GM19351 (cell line): ENCODE data around the gene IP6K3.

Experiments
- ATAC-seq: cut with Tn5 transposase; IDR thresholded peaks from one replicate; pipeline ENCODE4 v1.9.1; 2021; ENCODE audit warnings: mild to moderate bottlenecking, moderate library complexity; ENCODE audit not compliant: unreplicated experiment

IP6K3 gene

DNA sequence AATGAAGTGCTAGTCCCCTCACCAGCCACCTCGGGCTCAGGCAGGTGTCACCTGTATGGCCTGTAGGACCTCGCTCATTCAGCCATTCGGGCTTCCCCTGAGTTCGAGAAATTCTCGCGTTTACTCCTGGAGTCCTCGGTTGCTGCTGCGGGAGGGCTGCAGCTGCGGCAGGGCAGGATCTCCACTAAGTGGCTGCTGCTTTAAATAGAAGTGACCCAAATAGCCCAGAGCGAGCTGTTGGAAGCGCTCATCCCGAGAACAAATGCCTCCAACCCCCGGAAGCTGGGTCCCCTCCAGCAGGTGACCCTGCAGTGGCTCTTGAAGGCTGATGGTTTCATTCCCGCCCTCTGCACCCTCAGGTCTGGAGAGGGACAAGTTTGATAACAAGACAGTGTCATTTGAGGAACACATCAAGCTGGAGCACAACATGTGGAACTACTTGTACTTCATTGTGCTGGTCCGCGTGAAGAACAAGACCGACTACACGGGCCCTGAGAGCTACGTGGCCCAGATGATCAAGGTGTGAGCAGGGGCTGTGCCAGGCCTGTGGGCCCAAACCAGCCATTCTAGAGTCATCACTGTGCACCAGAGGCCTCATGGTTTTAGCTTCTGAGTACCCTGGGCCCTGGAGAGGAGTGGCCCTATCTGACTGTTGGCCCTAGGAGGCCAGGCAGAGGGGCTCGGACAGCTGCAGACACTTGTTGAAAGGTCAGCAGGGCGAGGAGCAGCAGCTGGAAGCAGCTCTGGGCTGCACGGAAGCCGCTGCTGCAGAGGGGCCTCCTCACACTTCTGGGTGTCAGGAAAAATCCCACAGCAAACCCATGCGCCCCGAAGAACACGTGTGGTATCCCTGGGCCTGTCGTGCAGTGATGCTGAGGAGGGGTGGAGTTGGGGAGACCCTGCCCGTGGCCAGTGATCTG is 53.3 kb downstream of the IP6K3 start:
- ATAC-seq = no peak

DNA sequence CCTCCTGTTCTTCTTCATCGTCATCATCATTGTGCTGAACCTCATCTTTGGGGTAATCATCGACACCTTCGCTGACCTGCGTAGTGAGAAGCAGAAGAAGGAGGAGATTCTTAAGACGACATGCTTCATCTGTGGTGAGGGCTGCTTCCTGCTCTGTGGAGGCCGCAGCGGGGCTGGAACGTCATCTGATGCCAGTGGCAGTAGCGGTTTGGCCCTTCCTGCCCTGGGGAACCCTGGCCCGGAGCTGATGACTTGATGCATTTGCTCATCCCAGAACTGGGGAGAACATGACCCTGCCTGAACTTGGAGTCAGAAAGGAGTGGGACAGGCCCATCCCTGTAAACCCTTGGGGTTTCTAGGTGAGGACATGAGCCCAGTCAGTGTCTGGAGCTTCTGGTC is 53.9 kb downstream of the IP6K3 start:
- ATAC-seq = no peak

DNA sequence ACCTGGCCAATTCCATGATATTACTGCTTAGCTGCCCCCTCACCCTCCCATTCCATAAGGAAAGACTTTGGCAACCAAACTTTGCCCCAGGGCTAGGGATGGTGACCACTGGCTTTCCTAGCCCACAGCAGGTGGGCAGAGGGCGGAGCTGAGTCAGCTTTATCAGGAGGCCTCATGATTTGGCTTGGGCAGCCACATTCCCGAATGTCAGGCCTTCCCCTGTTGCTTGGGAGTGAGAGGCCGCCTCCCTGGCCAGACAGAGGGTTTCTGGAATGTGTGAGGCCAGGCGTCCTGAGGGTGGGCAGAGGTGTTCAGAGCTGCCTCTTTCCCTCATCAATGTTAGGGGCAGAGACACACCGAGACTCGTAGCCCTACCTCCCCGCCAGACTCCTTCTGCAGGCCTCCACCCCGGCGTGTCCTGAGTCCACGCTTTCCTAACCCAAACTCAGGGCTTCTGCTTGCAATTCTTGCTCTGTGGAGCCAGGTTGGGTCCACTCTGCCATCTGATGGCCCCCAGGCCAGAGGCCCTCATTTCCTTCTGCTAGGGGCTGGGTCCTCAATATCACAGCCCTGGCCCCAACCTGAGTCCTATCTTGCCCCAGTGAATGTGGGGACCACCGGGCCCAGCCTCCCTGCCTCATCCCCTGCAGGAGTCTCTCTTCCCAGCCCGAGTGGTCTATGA is 54.5 kb downstream of the IP6K3 start:
- no peak for ATAC-seq

DNA sequence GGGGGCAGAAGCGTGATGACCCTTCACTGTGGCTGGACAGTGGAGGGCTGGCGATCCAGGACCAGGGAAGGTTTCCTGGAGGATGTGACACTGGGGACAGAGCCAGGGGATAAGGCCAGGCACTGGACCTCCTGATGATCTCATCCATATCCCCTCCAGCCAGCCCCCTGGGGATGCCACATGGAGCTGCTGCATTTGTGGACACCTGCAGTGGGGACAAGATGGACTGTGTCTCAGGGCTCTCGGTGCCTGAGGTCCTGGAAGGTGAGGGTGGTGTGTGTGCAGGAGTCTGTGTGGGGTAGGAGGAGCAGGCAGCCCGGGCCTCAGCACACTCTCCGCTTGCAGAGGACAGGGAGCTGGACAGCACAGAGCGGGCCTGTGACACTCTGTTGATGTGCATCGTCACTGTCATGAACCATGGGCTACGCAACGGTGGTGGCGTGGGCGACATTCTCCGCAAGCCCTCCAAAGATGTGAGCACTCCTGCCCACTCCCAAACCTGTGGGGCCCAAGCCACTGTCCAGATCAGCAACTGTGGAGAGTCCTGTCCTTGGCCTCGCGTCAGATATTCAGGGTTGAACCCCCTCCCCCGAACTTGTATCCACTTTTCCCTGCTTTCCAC is 55.1 kb downstream of the IP6K3 start:
- no peak for ATAC-seq

DNA sequence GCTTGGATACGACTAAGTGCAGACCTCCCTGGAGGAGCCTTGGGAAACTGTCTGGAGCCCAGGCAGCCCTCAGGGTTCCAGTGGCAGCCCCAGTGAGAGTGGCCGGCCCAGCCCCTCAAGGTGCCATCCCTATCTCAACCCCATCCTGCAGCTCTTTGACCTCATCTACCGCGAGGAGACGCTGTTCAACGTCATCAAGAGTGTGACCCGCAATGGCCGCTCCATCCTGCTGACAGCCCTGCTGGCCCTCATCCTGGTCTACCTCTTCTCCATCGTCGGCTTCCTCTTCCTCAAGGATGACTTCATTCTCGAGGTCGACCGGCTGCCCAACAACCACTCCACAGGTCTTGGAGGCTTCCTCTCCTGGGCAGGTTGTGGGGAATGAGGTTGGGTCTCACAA is 55.9 kb downstream of the IP6K3 start:
- ATAC-seq = no peak

DNA sequence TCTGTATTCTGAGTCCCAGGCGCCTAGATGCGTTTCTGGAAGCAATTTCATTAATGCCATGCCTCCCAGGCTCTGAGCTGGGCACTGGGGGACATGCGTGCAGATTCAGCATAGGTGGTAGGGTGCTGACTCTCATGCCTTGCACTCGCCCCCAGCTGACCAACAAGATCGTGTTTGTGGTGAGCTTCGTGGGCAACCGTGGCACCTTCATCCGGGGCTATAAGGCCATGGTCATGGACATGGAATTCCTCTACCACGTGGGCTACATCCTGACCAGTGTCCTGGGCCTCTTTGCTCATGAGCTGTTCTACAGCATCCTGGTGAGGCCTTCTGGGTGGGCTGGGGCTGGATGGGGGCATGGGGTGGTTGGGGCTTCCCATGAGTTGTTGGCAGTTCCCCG is 56.8 kb downstream of the IP6K3 start:
- no peak for ATAC-seq

DNA sequence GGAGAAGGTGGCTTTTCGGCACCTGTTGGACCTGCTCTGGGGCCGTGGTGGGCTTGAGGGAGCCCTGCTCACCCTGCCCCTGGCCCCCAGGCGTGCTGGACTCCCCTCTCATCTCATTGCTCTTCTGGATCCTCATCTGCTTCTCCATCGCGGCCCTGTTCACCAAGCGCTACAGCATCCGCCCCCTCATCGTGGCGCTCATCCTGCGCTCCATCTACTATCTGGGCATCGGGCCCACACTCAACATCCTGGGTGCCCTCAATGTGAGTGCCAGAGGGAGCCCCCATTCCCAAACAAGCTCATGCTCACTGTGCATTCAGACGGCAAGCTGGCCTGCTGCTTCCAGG is 57.6 kb downstream of the IP6K3 start:
- ATAC-seq = no peak

DNA sequence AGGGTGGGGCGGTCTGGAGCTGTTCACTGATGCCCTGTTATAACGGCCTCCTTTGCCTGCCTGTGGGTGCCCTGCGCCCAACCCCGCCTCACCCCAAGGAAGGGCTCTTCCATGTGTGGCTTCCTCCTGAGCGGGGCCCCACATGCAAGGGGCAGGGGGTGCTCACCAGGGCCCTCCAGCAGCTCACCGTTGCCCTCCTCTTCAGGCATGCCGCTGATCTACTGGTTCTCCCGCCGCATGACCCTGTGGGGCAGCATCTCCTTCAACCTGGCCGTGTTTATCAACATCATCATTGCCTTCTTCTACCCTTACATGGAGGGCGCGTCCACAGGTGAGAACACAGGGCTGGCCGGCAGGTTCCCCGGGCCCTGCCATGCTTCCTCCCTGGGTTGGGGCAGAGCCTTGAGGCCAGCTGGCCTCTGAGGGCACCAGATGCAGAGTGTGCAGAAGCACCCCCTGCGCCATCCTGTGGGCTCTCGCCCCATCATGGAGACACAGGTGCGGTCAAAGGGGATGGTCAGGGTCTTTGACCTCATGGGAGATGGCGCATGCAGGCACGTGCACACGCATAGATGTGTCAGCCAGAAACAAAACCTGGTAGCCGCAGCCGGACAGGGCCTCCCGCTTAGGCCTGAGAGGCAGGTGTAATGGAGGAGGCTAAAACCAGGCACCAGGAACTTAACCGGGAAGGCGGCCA is 58.1 kb downstream of the IP6K3 start:
- ATAC-seq = no peak

DNA sequence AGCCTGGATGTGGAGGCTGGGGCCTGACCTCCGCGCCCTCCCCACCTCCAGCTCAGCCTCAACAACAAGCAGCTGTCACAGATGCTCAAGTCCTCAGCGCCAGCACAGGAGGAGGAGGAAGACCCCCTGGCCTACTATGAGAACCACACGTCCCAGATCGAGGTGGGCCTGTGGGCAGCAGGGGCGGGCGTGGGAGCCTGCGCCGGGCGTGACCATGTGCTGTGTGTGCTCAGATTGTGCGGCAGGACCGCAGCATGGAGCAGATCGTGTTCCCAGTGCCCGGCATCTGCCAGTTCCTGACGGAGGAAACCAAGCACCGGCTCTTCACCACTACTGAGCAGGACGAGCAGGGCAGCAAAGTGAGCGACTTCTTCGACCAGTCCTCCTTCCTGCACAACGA is 58.7 kb downstream of the IP6K3 start:
- ATAC-seq = no peak

DNA sequence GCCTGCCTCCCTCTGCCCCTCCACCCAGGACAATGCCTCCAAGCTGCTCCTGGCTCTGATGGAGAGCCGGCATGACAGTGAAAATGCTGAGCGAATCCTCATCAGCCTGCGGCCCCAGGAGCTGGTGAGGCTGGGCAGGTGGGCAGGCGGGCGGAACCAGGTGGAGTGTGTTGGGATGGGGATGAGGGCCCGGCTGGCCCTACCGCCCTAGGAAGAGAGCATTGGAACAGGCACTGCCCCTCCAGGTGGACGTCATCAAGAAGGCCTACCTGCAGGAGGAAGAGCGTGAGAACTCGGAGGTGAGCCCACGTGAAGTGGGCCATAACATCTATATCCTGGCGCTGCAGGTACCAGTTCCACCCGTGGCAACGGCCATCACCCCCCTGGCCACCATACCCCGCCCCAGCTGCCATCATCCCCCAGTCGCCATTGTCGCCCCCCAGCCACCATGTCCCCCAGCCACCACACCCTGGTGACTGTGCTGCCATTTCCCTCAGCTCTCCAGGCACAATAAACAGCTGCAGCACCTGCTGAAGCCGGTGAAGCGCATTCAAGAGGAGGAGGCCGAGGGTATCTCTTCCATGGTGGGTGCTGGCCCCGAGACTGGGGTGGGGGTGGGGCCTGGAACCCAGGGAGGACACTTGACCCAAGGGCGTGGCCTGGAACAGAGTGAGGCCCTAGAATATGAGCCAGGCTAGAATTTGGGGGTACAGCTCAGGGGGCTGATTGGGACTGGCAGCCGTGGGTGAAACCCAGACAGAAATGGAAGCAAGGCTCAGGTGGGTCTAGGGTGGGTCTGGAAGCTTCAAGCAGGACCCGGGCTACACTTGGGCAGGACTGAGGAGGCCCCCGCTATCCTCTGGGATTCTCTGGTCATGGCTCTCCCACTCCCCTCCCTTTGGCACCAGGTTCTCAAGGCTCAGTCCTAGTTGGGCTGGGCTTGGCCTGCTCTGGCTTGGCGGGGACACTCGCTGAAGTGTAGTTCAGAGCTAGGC is 59.4 kb downstream of the IP6K3 start:
- ATAC-seq = no peak

DNA sequence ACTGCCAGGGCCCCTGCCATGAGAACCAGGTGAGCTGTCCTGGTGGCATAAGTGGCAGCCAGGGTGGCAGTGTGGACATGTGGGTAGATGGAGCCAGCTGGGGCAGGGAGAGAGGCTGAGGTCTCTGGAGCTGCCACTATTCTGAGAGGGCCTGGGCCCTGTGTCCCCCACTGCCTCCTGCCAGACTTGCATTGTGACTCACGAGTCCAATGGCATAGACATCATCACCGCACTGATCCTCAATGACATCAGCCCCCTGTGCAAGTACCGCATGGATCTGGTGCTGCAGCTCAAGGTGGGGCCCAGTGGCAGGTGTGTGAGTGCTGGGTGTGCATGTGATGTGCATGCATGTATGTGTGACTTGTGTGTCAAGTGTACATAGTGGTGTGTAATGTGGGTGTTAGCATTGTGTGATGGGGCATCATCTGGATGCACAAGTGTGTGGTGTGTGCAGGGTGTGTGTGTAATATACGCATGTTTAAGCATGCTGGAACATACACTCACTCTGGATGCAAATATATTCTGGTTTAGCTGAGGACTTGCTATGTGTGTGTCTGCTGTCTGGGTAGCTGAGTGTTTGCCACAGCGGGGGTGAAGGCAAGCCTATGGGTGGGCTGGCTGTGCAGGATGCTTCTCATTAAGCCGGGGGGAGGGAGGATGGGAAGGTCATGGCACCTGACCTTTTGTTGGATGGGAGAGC is 60.3 kb downstream of the IP6K3 start:
- no peak for ATAC-seq

DNA sequence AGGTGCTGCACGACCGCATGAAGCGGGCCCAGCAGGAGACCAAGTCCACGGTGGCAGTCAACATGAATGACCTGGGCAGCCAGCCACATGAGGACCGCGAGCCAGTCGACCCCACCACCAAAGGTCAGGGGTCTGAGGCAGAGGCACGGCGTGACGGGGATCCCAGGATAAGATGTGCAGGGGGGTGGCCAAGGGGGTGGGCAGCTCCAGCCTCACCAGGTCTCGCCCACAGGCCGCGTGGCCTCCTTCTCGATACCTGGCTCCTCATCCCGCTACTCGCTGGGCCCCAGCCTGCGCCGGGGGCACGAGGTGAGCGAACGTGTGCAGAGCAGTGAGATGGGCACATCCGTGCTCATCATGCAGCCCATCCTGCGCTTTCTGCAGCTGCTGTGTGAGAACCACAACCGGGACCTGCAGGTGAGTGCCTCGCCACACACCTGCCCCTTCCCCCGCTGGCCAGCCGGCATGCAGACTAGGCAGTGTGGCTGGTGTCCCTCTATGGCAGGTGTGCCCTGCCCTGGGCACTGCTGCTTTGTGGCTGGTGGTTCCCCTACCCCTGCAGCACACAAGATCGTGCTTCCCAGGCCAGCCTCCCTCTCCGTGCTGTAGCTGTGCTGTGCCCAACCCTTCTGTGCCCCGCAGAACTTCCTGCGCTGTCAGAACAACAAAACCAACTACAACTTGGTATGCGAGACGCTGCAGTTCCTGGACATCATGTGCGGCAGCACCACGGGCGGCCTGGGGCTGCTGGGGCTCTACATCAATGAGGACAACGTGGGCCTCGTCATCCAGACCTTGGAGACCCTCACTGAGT is 61.1 kb downstream of the IP6K3 start:
- no peak for ATAC-seq

DNA sequence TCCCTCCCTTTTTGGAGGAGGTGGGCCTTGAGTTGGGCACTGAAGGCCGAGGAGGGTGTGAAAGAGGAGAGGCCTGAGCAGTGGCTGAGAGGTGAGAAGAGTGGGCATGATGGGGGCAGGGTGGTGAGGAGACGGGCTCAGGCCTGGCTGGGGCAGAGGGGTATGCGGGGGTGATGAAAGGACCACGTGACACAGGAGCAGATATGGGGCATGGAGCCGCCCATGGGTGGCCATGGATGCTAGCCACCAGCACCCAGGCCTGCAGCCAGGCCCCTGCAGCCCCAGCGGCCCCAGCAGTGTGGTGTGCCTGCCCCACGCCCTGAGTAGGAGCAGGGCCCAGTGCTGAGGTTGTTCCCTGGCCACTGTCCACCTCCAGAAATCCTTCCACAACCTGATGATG is 61.7 kb downstream of the IP6K3 start:
- ATAC-seq = no peak

DNA sequence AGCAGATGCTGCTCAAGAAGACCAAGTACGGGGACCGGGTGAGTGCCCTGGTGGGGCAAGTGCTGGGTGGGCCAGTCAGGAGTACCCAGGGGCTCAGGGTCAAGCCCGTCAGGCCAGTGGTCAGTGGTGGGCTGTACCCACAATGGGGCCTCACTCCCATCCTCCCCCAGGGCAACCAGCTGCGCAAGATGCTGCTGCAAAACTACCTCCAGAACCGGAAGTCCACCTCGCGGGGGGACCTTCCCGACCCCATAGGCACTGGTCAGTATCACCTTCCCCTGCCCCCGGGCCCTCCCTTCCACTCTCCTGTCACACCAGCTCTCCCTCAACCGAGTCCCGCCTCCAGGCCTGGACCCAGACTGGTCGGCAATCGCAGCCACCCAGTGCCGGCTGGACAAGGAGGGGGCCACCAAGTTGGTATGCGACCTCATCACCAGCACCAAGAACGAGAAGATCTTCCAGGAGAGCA is 62.2 kb downstream of the IP6K3 start:
- no peak for ATAC-seq

DNA sequence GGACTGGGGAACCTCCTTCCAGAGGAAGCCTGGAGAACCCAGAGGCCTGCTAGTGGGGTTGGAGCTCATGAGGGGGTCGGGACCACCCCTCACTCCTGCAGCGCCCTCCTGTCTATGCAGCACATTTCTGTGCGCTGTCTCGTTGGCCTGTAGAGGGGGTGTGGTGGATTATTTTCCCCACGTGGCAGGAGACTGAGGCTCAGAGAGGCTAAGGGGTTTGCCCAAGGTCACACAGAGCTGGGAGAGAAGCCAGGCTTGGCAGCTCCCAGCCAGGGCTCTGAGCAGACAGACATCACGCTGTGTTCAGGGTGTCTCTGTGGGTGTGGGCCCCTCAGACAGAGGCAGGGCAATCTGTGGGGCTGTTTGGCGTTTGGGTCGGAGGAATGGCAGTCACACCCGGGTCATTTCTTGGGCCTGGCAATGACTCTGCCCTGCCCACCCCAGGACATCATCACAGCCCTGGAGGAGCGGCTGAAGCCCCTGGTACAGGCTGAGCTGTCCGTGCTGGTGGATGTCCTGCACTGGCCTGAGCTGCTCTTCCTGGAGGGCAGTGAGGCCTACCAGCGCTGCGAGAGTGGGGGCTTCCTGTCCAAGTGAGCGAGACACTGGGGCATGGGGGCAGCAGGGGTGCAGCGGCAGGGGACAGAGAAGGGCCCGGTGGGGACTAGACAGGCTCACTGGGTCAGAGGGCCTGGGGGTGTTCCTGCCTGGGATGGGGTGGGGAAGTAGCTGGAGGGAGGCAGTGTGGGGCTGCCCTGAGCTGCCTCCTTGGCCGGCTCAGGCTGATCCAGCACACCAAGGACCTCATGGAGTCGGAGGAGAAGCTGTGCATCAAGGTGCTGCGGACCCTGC is 62.9 kb downstream of the IP6K3 start:
- no peak for ATAC-seq

DNA sequence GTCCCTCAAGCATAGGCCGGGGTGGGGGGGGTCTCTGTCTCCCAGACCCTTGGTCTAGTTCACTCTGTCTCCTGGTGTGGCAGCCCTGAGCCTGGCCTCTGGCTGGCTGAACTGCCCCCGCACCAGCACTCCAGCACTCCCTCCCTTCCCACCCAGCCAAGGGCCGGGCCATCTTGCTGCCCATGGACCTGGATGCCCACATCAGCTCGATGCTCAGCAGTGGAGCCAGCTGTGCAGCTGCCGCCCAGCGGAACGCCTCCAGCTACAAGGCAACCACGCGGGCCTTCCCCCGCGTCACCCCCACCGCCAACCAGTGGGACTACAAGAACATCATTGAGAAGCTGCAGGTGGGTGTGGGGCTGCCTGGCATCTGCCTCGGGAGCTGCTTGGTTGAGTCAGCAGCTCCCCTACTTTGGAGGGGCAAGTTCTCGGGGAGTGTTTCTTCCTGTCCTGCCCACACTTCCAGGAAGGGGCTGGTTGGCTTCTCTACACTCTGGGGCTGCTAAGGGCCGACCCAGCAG is 63.6 kb downstream of the IP6K3 start:
- ATAC-seq = no peak

DNA sequence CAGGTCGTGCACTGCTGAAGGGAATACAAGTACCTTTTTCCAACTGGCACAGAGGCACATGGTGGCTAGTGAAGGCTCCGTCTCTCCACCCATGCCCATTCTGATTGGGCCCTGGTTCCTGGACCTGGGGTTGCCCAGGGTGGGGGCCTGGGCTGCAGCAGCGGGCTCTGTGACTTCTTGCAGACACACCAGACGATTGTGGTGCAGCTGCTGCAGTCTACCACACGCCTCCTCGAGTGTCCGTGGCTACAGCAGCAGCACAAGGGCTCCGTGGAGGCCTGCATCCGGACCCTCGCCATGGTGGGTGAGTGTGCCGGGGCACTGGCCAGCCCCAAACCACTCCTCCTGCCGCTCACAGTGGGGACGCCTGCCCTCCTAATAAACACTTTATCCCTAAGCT is 64.4 kb downstream of the IP6K3 start:
- no peak for ATAC-seq

DNA sequence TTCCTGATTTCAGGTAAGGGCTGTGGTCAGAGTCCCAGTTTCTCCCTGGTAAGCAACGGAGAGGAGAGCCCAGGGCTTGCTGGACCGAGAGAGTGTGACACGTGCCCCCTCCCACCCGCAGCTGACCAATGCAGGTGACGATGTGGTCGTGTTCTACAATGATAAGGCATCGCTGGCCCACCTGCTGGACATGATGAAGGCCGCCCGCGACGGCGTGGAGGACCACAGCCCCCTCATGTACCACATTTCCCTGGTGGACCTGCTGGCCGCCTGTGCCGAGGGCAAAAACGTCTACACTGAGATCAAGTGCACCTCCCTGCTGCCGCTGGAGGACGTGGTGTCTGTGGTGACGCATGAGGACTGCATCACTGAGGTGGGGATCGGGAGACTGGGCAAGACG is 66.9 kb downstream of the IP6K3 start:
- no peak for ATAC-seq
